HepG2 (cell line): ENCODE results near the gene LDLRAD4.

Experiments
- CBX5 ChIP-seq: sonication (generic); formaldehyde crosslinking; IDR thresholded peaks from 2 replicates; pipeline ENCODE4 v1.4.0; 2020; ENCODE audit warnings: missing genetic modification reagents, borderline replicate concordance
- CEBPZ ChIP-seq: IDR thresholded peaks from 2 replicates; pipeline ENCODE4 v1.6.1; 2012; ENCODE audit warnings: low read length, improper control_type of control experiment
- DZIP1 ChIP-seq: sonication (generic); formaldehyde crosslinking; IDR thresholded peaks from 2 replicates; pipeline ENCODE4 v1.5.0; 2020; ENCODE audit warnings: mild to moderate bottlenecking, missing genetic modification reagents
- KLF6 ChIP-seq: IDR thresholded peaks from 2 replicates; pipeline ENCODE4 v1.8.0; 2016; ENCODE audit warnings: missing biosample characterization, missing genetic modification reagents
- MTA1 ChIP-seq: sonication (generic); formaldehyde crosslinking; IDR thresholded peaks from 2 replicates; pipeline ENCODE4 v1.4.0; 2020; ENCODE audit warnings: missing genetic modification reagents, mild to moderate bottlenecking, borderline replicate concordance
- MXI1 ChIP-seq: IDR thresholded peaks from 3 replicates; pipeline ENCODE4 v1.6.1; 2012; ENCODE audit warnings: low read depth, low read length, inconsistent platforms, borderline replicate concordance
- POLR2AphosphoS5 ChIP-seq: IDR thresholded peaks from 2 replicates; pipeline ENCODE4 v1.6.1; 2012; ENCODE audit warnings: low read depth, low read length
- YY1 ChIP-seq: IDR thresholded peaks from 2 replicates; pipeline ENCODE4 v1.6.1; 2011; ENCODE audit warnings: low read length, low read depth, moderate library complexity, mild to moderate bottlenecking; ENCODE audit not compliant: insufficient read depth, insufficient replicate concordance
- ZNF30 ChIP-seq: sonication (generic); formaldehyde crosslinking; IDR thresholded peaks from 2 replicates; pipeline ENCODE4 v1.5.0; 2020; ENCODE audit warnings: mild to moderate bottlenecking, missing genetic modification reagents
- ZNF407 ChIP-seq: sonication (generic); formaldehyde crosslinking; IDR thresholded peaks from one replicate; pipeline ENCODE4 v1.5.1; 2020; ENCODE audit warnings: mild to moderate bottlenecking, missing genetic modification reagents; ENCODE audit errors: not compliant biosample characterization

- TF ChIP-seq MXI1 (no peak), ZNF30 (CRISPR knock-in tag) (no peak), POLR2AphosphoS5 (no peak), YY1 (no peak), KLF6 (CRISPR knock-in tag) (no peak), MTA1 (CRISPR knock-in tag) (no peak), ZNF407 (no peak), CEBPZ (no peak), CBX5 (CRISPR knock-in tag) (no peak), DZIP1 (no peak)
Observed at GRCh38 chr18:13661051-13661778, 442.7 kb downstream of the LDLRAD4 start.
